H9 (cell line): ENCODE measurements around the gene TMEM123. TPM values are rescaled to one million over a fixed set of nuclear protein-coding genes. Genes with fewer than 3 reads are reported as not detected.
"Not testable (repeated sequence)": the region's sequence is repeated elsewhere in the genome, so short reads cannot be mapped to it uniquely, and the experiment has no call there.

ENCODE experiments used
- DNase-seq: peaks from one replicate; pipeline ENCODE4 v3.0.0-alpha.2; 2017
- H2AFZ ChIP-seq: one replicate; pipeline ENCODE4 v1.6.1; 2013; ENCODE audit warnings: mild to moderate bottlenecking, low read length, control low read depth, moderate library complexity
- H2AK5ac ChIP-seq: 2 replicates; pipeline ENCODE4 v1.6.1; 2013; ENCODE audit warnings: low read length, control low read depth, mixed read lengths; ENCODE audit not compliant: insufficient read length
- H2BK120ac ChIP-seq: one replicate; pipeline ENCODE4 v1.6.1; 2013; ENCODE audit warnings: low read depth, mild to moderate bottlenecking, low read length, control low read depth, inconsistent platforms; ENCODE audit not compliant: poor library complexity, severe bottlenecking
- H2BK12ac ChIP-seq: 2 replicates; pipeline ENCODE4 v1.6.1; 2013; ENCODE audit warnings: low read length, control low read depth, mixed read lengths, low read depth; ENCODE audit not compliant: insufficient read length
- H2BK15ac ChIP-seq: 2 replicates; pipeline ENCODE4 v1.6.1; 2013; ENCODE audit warnings: low read depth, low read length, control low read depth
- H2BK20ac ChIP-seq: one replicate; pipeline ENCODE4 v1.6.1; 2013; ENCODE audit warnings: low read depth, mild to moderate bottlenecking, low read length, control low read depth, inconsistent platforms; ENCODE audit not compliant: poor library complexity, severe bottlenecking
- H2BK5ac ChIP-seq: 2 replicates; pipeline ENCODE4 v1.6.1; 2013; ENCODE audit warnings: low read length, control low read depth, mixed read lengths; ENCODE audit not compliant: insufficient read length
- H3K14ac ChIP-seq: 2 replicates; pipeline ENCODE4 v1.6.1; 2013; ENCODE audit warnings: low read length, control low read depth; ENCODE audit not compliant: insufficient read depth
- H3K18ac ChIP-seq: 2 replicates; pipeline ENCODE4 v1.6.1; 2013; ENCODE audit warnings: low read depth, mild to moderate bottlenecking, mixed read lengths, low read length, control low read depth; ENCODE audit not compliant: insufficient read length
- H3K23ac ChIP-seq: 2 replicates; pipeline ENCODE4 v1.6.1; 2013; ENCODE audit warnings: low read length, control low read depth, mixed read lengths, low read depth; ENCODE audit not compliant: insufficient read length
- H3K23me2 ChIP-seq: 2 replicates; pipeline ENCODE4 v1.6.1; 2013; ENCODE audit warnings: low read depth, mild to moderate bottlenecking, mixed read lengths, low read length, control low read depth; ENCODE audit not compliant: insufficient read length, poor library complexity, severe bottlenecking
- H3K27ac ChIP-seq: 2 replicates; pipeline ENCODE4 v1.5.1; 2013; ENCODE audit warnings: low read length, control low read depth, mixed read lengths, low read depth; ENCODE audit not compliant: insufficient read length
- H3K27me3 ChIP-seq: 2 replicates; pipeline ENCODE4 v1.6.1; 2013; ENCODE audit warnings: low read length, control low read depth, inconsistent platforms; ENCODE audit not compliant: insufficient read depth
- H3K4ac ChIP-seq: 2 replicates; pipeline ENCODE4 v1.6.1; 2013; ENCODE audit warnings: low read depth, mild to moderate bottlenecking, control low read depth, inconsistent platforms, low read length, moderate library complexity
- H3K4me1 ChIP-seq: 2 replicates; pipeline ENCODE4 v1.6.1; 2013; ENCODE audit warnings: low read length, control low read depth, inconsistent platforms; ENCODE audit not compliant: insufficient read depth
- H3K4me2 ChIP-seq: 2 replicates; pipeline ENCODE4 v1.6.1; 2013; ENCODE audit warnings: low read length, control low read depth, mixed read lengths; ENCODE audit not compliant: insufficient read length, insufficient read depth
- H3K56ac ChIP-seq: 2 replicates; pipeline ENCODE4 v1.6.1; 2013; ENCODE audit warnings: low read depth, mild to moderate bottlenecking, mixed read lengths, low read length, control low read depth; ENCODE audit not compliant: insufficient read length
- H3K79me1 ChIP-seq: 2 replicates; pipeline ENCODE4 v1.6.1; 2013; ENCODE audit warnings: low read depth, mild to moderate bottlenecking, moderate library complexity, low read length, control low read depth, inconsistent platforms; ENCODE audit not compliant: insufficient read depth, poor library complexity, severe bottlenecking
- H3K79me2 ChIP-seq: 2 replicates; pipeline ENCODE4 v1.6.1; 2013; ENCODE audit warnings: low read length, control low read depth, inconsistent platforms; ENCODE audit not compliant: insufficient read depth
- H3K9ac ChIP-seq: 2 replicates; pipeline ENCODE4 v1.6.1; 2013; ENCODE audit warnings: low read length, control low read depth, mixed read lengths; ENCODE audit not compliant: insufficient read length; ENCODE audit errors: extremely low read depth
- H3K9me3 ChIP-seq: one replicate; pipeline ENCODE4 v1.6.1; 2013; ENCODE audit warnings: low read depth, low read length, inconsistent platforms; ENCODE audit not compliant: control insufficient read depth
- H3T11ph ChIP-seq: one replicate; pipeline ENCODE4 v1.6.1; 2013; ENCODE audit warnings: mild to moderate bottlenecking, low read length, control low read depth, inconsistent platforms
- H4K20me1 ChIP-seq: one replicate; pipeline ENCODE4 v1.6.1; 2013; ENCODE audit not compliant: control insufficient read depth, insufficient read length, insufficient read depth
- H4K5ac ChIP-seq: 2 replicates; pipeline ENCODE4 v1.6.1; 2013; ENCODE audit warnings: low read depth, mild to moderate bottlenecking, mixed read lengths, low read length, control low read depth; ENCODE audit not compliant: insufficient read length
- H4K8ac ChIP-seq: replicated peaks from 2 replicates; pipeline ENCODE4 v1.6.1; 2013; ENCODE audit warnings: low read length, control low read depth, mixed read lengths, low read depth; ENCODE audit not compliant: insufficient read length
- H4K91ac ChIP-seq: 2 replicates; pipeline ENCODE4 v1.6.1; 2013; ENCODE audit warnings: low read depth, mild to moderate bottlenecking, moderate library complexity, mixed read lengths, low read length, control low read depth; ENCODE audit not compliant: insufficient read length
- H3K27ac Mint-ChIP-seq, 3 experiments: 2 replicates in 2 of 3; 3 replicates in 1 of 3; pipeline ENCODE4 v1.8.0; 2020 to 2021; ENCODE audit warnings: mixed read lengths in 3 of 3, mild to moderate bottlenecking in 1 of 3, moderate library complexity in 1 of 3
- H3K27me3 Mint-ChIP-seq: 2 replicates; pipeline ENCODE4 v1.8.0; 2021; ENCODE audit warnings: low read depth, mild to moderate bottlenecking, moderate library complexity, mixed read lengths
- H3K36me3 Mint-ChIP-seq, 3 experiments: 2 replicates in 2 of 3; 3 replicates in 1 of 3; pipeline ENCODE4 v1.8.0; 2020 to 2021; ENCODE audit warnings: low read depth in 3 of 3, mixed read lengths in 3 of 3; ENCODE audit not compliant: insufficient read depth in 1 of 3
- H3K4me1 Mint-ChIP-seq, 2 experiments: 2 replicates each; pipeline ENCODE4 v1.8.0; 2020; ENCODE audit warnings: mixed read lengths in 2 of 2
- H3K4me3 Mint-ChIP-seq, 2 experiments: 2 replicates in 1 of 2; 3 replicates in 1 of 2; pipeline ENCODE4 v1.8.0; 2020 to 2021; ENCODE audit warnings: mild to moderate bottlenecking in 2 of 2, mixed read lengths in 2 of 2, moderate library complexity in 1 of 2
- H3K9me3 Mint-ChIP-seq, 2 experiments: 2 replicates in 1 of 2; 3 replicates in 1 of 2; pipeline ENCODE4 v1.8.0; 2020; ENCODE audit warnings: mild to moderate bottlenecking in 2 of 2, mixed read lengths in 2 of 2, moderate library complexity in 1 of 2
- WGBS: extraction: QIAGEN DNeasy Blood & Tissue Kit; methylation state at CpG from one replicate; pipeline ENCODE4 v1.1.7; 2013; ENCODE audit warnings: missing lambda C conversion rate, low lambda C conversion rate, mixed read lengths; ENCODE audit not compliant: insufficient read length; ENCODE audit errors: extremely low coverage; 5-methylcytosine and 5-hydroxymethylcytosine counted together
- total RNA-seq: library from RNA; stranded (reverse); gene quantifications from 2 replicates; pipeline ENCODE4 v1.2.1, GENCODE V29; 2021
- TF ChIP-seq, protein P1 (sequence below): fragments of 200-600 bp; sonication (generic); conservative IDR thresholded peaks from 3 replicates; pipeline ENCODE4 v1.8.0; 2021; ENCODE audit warnings: antibody characterized with exemption, mild to moderate bottlenecking

TMEM123 gene
- total RNA-seq, 1 experiment from 2014 or later = 76.7 TPM

DNA sequence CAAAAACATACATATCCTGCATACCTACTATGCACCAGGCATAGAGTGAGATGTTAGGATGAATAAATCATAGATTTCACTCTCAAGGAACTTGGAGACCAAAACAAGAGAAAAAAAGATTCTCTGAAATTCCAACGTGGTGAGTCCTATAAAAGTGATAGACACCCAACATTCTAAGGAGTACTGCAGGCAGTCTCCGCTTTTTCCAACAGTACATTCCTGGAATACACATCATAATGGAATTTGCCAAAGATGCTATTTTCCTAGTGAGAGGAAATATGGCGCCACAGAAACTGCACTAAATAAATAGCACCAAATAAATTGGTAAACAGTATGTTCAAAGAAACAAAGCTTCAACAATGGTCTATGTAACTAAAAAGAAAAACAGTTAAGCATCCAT lies 6.0 kb downstream of the TMEM123 start:
- H3K27ac ChIP-seq = no peak overlapping the region
- no peak overlapping the region for H3K4me2 ChIP-seq
- peaks cover 4% of the 10 kb centered on the region; the same call in 1 of the 2 replicates for H3K27me3 ChIP-seq

DNA sequence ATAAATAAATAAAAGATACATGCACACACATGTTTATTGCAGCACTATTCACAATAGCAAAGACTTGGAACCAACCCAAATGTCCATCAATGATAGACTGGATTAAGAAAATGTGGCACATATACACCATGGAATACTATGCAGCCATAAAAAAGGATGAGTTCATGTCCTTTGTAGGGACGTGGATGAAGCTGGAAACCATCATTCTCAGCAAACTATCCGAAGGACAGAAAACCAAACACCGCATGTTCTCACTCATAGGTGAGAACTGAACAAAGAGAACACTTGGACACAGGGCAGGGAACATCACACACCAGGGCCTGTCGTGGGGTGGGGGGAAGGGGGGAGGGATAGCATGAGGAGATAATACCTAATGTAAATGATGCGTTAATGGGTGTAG lies 7.9 kb downstream of the TMEM123 start:
- H3K14ac ChIP-seq, H3K4me1 ChIP-seq, H4K8ac ChIP-seq, H3K9me3 ChIP-seq, H4K91ac ChIP-seq, H3K4ac ChIP-seq, H3K9ac ChIP-seq, H3K9me3 Mint-ChIP-seq, H2BK20ac ChIP-seq, H2AK5ac ChIP-seq, H3K23ac ChIP-seq, H4K5ac ChIP-seq, H3K18ac ChIP-seq, H2BK15ac ChIP-seq, DNase-seq, H2BK5ac ChIP-seq, H3K79me1 ChIP-seq, H3K27me3 Mint-ChIP-seq, H3K27me3 ChIP-seq, H3K27ac Mint-ChIP-seq, H2AFZ ChIP-seq, H3K27ac ChIP-seq, H2BK12ac ChIP-seq, H4K20me1 ChIP-seq, H3K4me3 Mint-ChIP-seq, H2BK120ac ChIP-seq, H3K23me2 ChIP-seq, H3T11ph ChIP-seq, H3K4me2 ChIP-seq, H3K56ac ChIP-seq, H3K79me2 ChIP-seq: not testable (repeated sequence)
- H3K4me1 Mint-ChIP-seq = peaks cover 8 to 19% of the 10 kb centered on the region in 2 experiments
- H3K36me3 Mint-ChIP-seq = peaks cover 35 to 37% (median 35%) of the 10 kb centered on the region in 3 experiments
- WGBS = no CpG with 5 or more reads among the region's 5 CpGs

More for the DNA sequence above, 6.0 kb downstream of the TMEM123 start:
- H3K9ac ChIP-seq = no peak overlapping the region
- no peak overlapping the region for H3T11ph ChIP-seq
- no peaks in the 10 kb centered on the region for H3K79me2 ChIP-seq
- no peak overlapping the region for H2AK5ac ChIP-seq
- no peak overlapping the region for H3K56ac ChIP-seq
- no peak overlapping the region for H2BK12ac ChIP-seq
- no peak overlapping the region for H3K4ac ChIP-seq
- H4K8ac ChIP-seq = no peak overlapping the region
- H3K18ac ChIP-seq = no peak overlapping the region
- H3K4me3 Mint-ChIP-seq = no peak overlapping the region
- peaks cover 3% of the 10 kb centered on the region for H3K79me1 ChIP-seq
- H4K5ac ChIP-seq = no peak overlapping the region
- H3K9me3 ChIP-seq = no peaks in the 10 kb centered on the region
- H3K9me3 Mint-ChIP-seq = peaks cover 6 to 7% of the 10 kb centered on the region in 2 experiments; a peak in 4 of 5 replicates
- H2AFZ ChIP-seq = no peak overlapping the region
- H2BK5ac ChIP-seq = no peak overlapping the region
- no peak overlapping the region for H3K27ac Mint-ChIP-seq
- TF ChIP-seq, protein P1, sequence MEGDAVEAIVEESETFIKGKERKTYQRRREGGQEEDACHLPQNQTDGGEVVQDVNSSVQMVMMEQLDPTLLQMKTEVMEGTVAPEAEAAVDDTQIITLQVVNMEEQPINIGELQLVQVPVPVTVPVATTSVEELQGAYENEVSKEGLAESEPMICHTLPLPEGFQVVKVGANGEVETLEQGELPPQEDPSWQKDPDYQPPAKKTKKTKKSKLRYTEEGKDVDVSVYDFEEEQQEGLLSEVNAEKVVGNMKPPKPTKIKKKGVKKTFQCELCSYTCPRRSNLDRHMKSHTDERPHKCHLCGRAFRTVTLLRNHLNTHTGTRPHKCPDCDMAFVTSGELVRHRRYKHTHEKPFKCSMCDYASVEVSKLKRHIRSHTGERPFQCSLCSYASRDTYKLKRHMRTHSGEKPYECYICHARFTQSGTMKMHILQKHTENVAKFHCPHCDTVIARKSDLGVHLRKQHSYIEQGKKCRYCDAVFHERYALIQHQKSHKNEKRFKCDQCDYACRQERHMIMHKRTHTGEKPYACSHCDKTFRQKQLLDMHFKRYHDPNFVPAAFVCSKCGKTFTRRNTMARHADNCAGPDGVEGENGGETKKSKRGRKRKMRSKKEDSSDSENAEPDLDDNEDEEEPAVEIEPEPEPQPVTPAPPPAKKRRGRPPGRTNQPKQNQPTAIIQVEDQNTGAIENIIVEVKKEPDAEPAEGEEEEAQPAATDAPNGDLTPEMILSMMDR = no peak
- peaks cover 18% of the 10 kb centered on the region for H3K27me3 Mint-ChIP-seq
- H2BK120ac ChIP-seq = no peak overlapping the region
- no peak overlapping the region for H3K23ac ChIP-seq
- H3K14ac ChIP-seq = no peak overlapping the region
- H4K91ac ChIP-seq = no peak overlapping the region
- H2BK20ac ChIP-seq = no peak overlapping the region
- H3K23me2 ChIP-seq = peaks cover under 1% of the 10 kb centered on the region
- no peak for DNase-seq
- H3K36me3 Mint-ChIP-seq = peaks cover 24 to 35% (median 33%) of the 10 kb centered on the region in 3 experiments
- H3K4me1 ChIP-seq = no peaks in the 10 kb centered on the region; the same call in 1 of the 2 replicates
- H3K4me1 Mint-ChIP-seq = peaks cover 24 to 26% of the 10 kb centered on the region in 2 experiments
- no peaks in the 10 kb centered on the region for H4K20me1 ChIP-seq
- no peak overlapping the region for H2BK15ac ChIP-seq
- no CpG with 5 or more reads among the region's 3 CpGs for WGBS
